CD4-positive, CD25-positive, alpha-beta regulatory T cell (primary cell): Measurements from ENCODE around the gene SYTL3. TPM values are rescaled to one million over a fixed set of nuclear protein-coding genes. Genes with fewer than 3 reads are reported as not detected.

Experiments used
- ATAC-seq, 2 donors: fragments of 150-1000 bp; cut with Tn5 transposase; one replicate each; pipeline ENCODE4 v1.10.0; 2021; ENCODE audit warnings: low read depth in 2 of 2, moderate number of reproducible peaks in 2 of 2, moderate library complexity in 1 of 2
- DNase-seq, 3 donors: peaks; one replicate each; pipeline versions ENCODE4 v3.0.0 to v3.0.0-alpha.2; 2012 to 2022; ENCODE audit warnings: mixed read lengths in 1 of 3
- H3K27ac ChIP-seq: one replicate; pipeline ENCODE4 v1.7.0; 2013; ENCODE audit warnings: mild to moderate bottlenecking, low read length; ENCODE audit not compliant: insufficient read depth, poor library complexity, severe bottlenecking
- H3K27me3 ChIP-seq: one replicate; pipeline ENCODE4 v1.7.0; 2013; ENCODE audit warnings: low read length; ENCODE audit not compliant: control insufficient read depth, insufficient read depth
- H3K36me3 ChIP-seq: one replicate; pipeline ENCODE4 v1.7.0; 2013; ENCODE audit warnings: mild to moderate bottlenecking, low read length, moderate library complexity; ENCODE audit not compliant: control insufficient read depth, insufficient read depth
- H3K4me1 ChIP-seq: 2 replicates; pipeline ENCODE4 v1.7.0; 2013; ENCODE audit warnings: mild to moderate bottlenecking, low read length; ENCODE audit not compliant: insufficient read depth, control insufficient read depth, poor library complexity, severe bottlenecking
- H3K4me3 ChIP-seq: one replicate; pipeline ENCODE4 v1.7.0; 2013; ENCODE audit warnings: low read depth, mild to moderate bottlenecking, low read length, moderate library complexity
- H3K9me3 ChIP-seq, 2 experiments: 1 replicate in 1 of 2; 2 replicates in 1 of 2; pipeline ENCODE4 v1.7.0; 2013; ENCODE audit warnings: low read length in 2 of 2, mild to moderate bottlenecking in 1 of 2, moderate library complexity in 1 of 2; ENCODE audit not compliant: control insufficient read depth in 2 of 2
- H3K27ac Mint-ChIP-seq, 3 donors: one replicate each; pipeline ENCODE4 v1.8.0; 2020 to 2022; ENCODE audit warnings: mild to moderate bottlenecking in 3 of 3, mixed read lengths in 3 of 3, moderate library complexity in 2 of 3
- H3K27me3 Mint-ChIP-seq: one replicate; pipeline ENCODE4 v1.8.0; 2022; ENCODE audit warnings: mild to moderate bottlenecking, mixed read lengths
- H3K36me3 Mint-ChIP-seq: one replicate; pipeline ENCODE4 v1.8.0; 2020; ENCODE audit warnings: mixed read lengths
- H3K4me1 Mint-ChIP-seq, 4 donors: one replicate each; pipeline ENCODE4 v1.8.0; 2020 to 2022; ENCODE audit warnings: mixed read lengths in 4 of 4, mild to moderate bottlenecking in 1 of 4
- H3K4me3 Mint-ChIP-seq, 4 donors: one replicate each; pipeline ENCODE4 v1.8.0; 2020 to 2022; ENCODE audit warnings: mild to moderate bottlenecking in 4 of 4, mixed read lengths in 4 of 4, moderate library complexity in 3 of 4
- H3K9me3 Mint-ChIP-seq, 7 donors: one replicate each; pipeline ENCODE4 v1.8.0; 2020 to 2022; ENCODE audit warnings: mixed read lengths in 7 of 7, mild to moderate bottlenecking in 3 of 7, moderate library complexity in 2 of 7
- polyA plus RNA-seq, 4 donors: library from polyadenylated mRNA; unstranded; fragments of 300-500 nt; fragmentation: Illumina TruSeq; gene quantifications; one replicate each; pipeline ENCODE4 v1.2.3, GENCODE V29; 2021
- total RNA-seq: library from RNA; stranded (reverse); gene quantifications from one replicate; pipeline ENCODE4 v1.2.3, GENCODE V29; 2022

SYTL3 gene
- total and polyA plus RNA-seq, 5 donors from 2014 or later = 12.2 to 54.8 (median 14.1) TPM

- ATAC-seq (no peak), DNase-seq (no peak)
- Histone ChIP-seq H3K4me3 (no peak overlapping the region), H3K9me3 (no peaks in the 10 kb centered on the region), H3K36me3 (peaks cover 35% of the 10 kb centered on the region), H3K4me1 (peaks cover 51% of the 10 kb centered on the region), H3K27me3 (no peaks in the 10 kb centered on the region), H3K27ac (peak overlapping the region; percentile 7)
- Mint-ChIP-seq H3K27me3 (no peaks in the 10 kb centered on the region), H3K4me3 (peak overlapping the region in 1 of 4 donors; percentile 31), H3K36me3 (peaks cover 28% of the 10 kb centered on the region), H3K4me1 (peaks cover 39 to 85% (median 60%) of the 10 kb centered on the region in 4 donors), H3K9me3 (peaks cover 0 to 2% (median 0%) of the 10 kb centered on the region in 7 donors), H3K27ac (peak overlapping the region in 2 of 3 donors; percentile 5 to 77)
Measured at GRCh38 chr6:158639056-158639455, 10.8 kb upstream of the SYTL3 start.

- Mint-ChIP-seq H3K27ac (peak overlapping the region; percentile 76 to 83 (median 79)), H3K4me3 (peak overlapping the region; percentile 59 to 84 (median 73)), H3K4me1 (peaks cover 32 to 78% (median 56%) of the 10 kb centered on the region in 4 donors), H3K9me3 (peaks cover 0 to 2% (median 0%) of the 10 kb centered on the region in 7 donors), H3K27me3 (no peaks in the 10 kb centered on the region), H3K36me3 (peaks cover 28% of the 10 kb centered on the region)
- Histone ChIP-seq H3K27me3 (no peaks in the 10 kb centered on the region), H3K4me3 (peak overlapping the region; percentile 51), H3K36me3 (peaks cover 31% of the 10 kb centered on the region), H3K4me1 (peaks cover 49% of the 10 kb centered on the region), H3K9me3 (no peaks in the 10 kb centered on the region), H3K27ac (peak overlapping the region; percentile 57)
- DNase-seq = no peak
- ATAC-seq = no peak
Measured at GRCh38 chr6:158640519-158640918, 9.3 kb upstream of the SYTL3 start.

GRCh38 chr6:158642097-158642601, 7.7 kb upstream of the SYTL3 start:
- peaks cover 37 to 78% (median 55%) of the 10 kb centered on the region in 4 donors for H3K4me1 Mint-ChIP-seq
- H3K36me3 ChIP-seq = peaks cover 17% of the 10 kb centered on the region
- H3K4me3 Mint-ChIP-seq = peak overlapping the region; percentile 96 to 100 (median 99)
- peak overlapping the region; percentile 98 for H3K4me3 ChIP-seq
- peak overlapping the region; percentile 96 for H3K27ac ChIP-seq
- H3K36me3 Mint-ChIP-seq = peaks cover 16% of the 10 kb centered on the region
- H3K27ac Mint-ChIP-seq = peak overlapping the region; percentile 52 to 99 (median 98)
- peaks cover 0 to 5% (median 0%) of the 10 kb centered on the region in 7 donors for H3K9me3 Mint-ChIP-seq
- no peaks in the 10 kb centered on the region for H3K27me3 Mint-ChIP-seq
- DNase-seq (no peak), ATAC-seq (no peak)
- H3K27me3 ChIP-seq = no peaks in the 10 kb centered on the region
- H3K4me1 ChIP-seq = peaks cover 48% of the 10 kb centered on the region
- H3K9me3 ChIP-seq = no peaks in the 10 kb centered on the region

- H3K4me1 ChIP-seq = peaks cover 51% of the 10 kb centered on the region
- Mint-ChIP-seq H3K36me3 (peaks cover 16% of the 10 kb centered on the region), H3K27ac (peak overlapping the region; percentile 82 to 99 (median 98)), H3K4me3 (peak overlapping the region; percentile 96 to 100 (median 99)), H3K4me1 (peaks cover 33 to 76% (median 53%) of the 10 kb centered on the region in 4 donors), H3K27me3 (no peaks in the 10 kb centered on the region), H3K9me3 (peaks cover 0 to 5% (median 0%) of the 10 kb centered on the region in 7 donors)
- ATAC-seq (no peak), DNase-seq (peak in 1 of 3 donors; percentile 28)
- no peaks in the 10 kb centered on the region for H3K9me3 ChIP-seq
- H3K36me3 ChIP-seq = peaks cover 11% of the 10 kb centered on the region
- peak overlapping the region; percentile 98 for H3K4me3 ChIP-seq
- no peaks in the 10 kb centered on the region for H3K27me3 ChIP-seq
- H3K27ac ChIP-seq = peak overlapping the region; percentile 96
Measured at GRCh38 chr6:158643836-158644230, 6.0 kb upstream of the SYTL3 start.

- Mint-ChIP-seq H3K9me3 (peaks cover 0 to 5% (median 0%) of the 10 kb centered on the region in 7 donors), H3K4me1 (peaks cover 33 to 76% (median 53%) of the 10 kb centered on the region in 4 donors), H3K36me3 (peaks cover 16% of the 10 kb centered on the region), H3K27ac (peak within 1 kb of the TSS; percentile 98 to 99 (median 98)), H3K27me3 (peaks cover under 1% of the 10 kb centered on the region), H3K4me3 (peak within 1 kb of the TSS; percentile 96 to 100 (median 99))
- Histone ChIP-seq H3K9me3 (no peaks in the 10 kb centered on the region), H3K27ac (peak within 1 kb of the TSS; percentile 96), H3K4me1 (peaks cover 57% of the 10 kb centered on the region), H3K4me3 (peak within 1 kb of the TSS; percentile 98), H3K27me3 (no peaks in the 10 kb centered on the region), H3K36me3 (peaks cover 10% of the 10 kb centered on the region)
- ATAC-seq = peak; percentile 74 to 76
- DNase-seq = peak; percentile 81 to 87 (median 86)
Measured at GRCh38 chr6:158644231-158645063, 5.4 kb upstream of the SYTL3 start, which contains the start of gene DYNLT1. Gene DYNLT1 (minus strand): TSS chr6:158644743. CDS start chr6:158644708, 35 bp downstream.

- Mint-ChIP-seq H3K4me3 (peak overlapping the region; percentile 84 to 100 (median 94)), H3K4me1 (peaks cover 31 to 75% (median 53%) of the 10 kb centered on the region in 4 donors), H3K9me3 (peaks cover 0 to 5% (median 0%) of the 10 kb centered on the region in 7 donors), H3K27me3 (peaks cover 6% of the 10 kb centered on the region), H3K27ac (peak overlapping the region; percentile 96 to 98 (median 98)), H3K36me3 (peaks cover 11% of the 10 kb centered on the region)
- Histone ChIP-seq H3K27ac (peak overlapping the region; percentile 96), H3K9me3 (no peaks in the 10 kb centered on the region), H3K4me1 (peaks cover 59% of the 10 kb centered on the region), H3K27me3 (no peaks in the 10 kb centered on the region), H3K36me3 (peaks cover 2% of the 10 kb centered on the region), H3K4me3 (peak overlapping the region; percentile 98)
- peak in 1 of 3 donors; percentile 34 for DNase-seq
- no peak for ATAC-seq
Measured at GRCh38 chr6:158645064-158646022, 4.5 kb upstream of the SYTL3 start.
